Uterus (tissue), 4 donors: Measurements from ENCODE around the gene PTPRF. TPM values are rescaled to one million over a fixed set of nuclear protein-coding genes. Genes with fewer than 3 reads are reported as not detected.

Experiments
- DNase-seq, 2 donors: peaks; one replicate each; pipeline ENCODE4 v3.0.0-alpha.2; 2019 to 2020
- H3K27ac ChIP-seq, 2 donors: fragments of 200-600 bp; sonication (generic); 1 replicate in 1 of 2; 2 replicates in 1 of 2; pipeline ENCODE4 v1.5.1; 2016 to 2018
- H3K27me3 ChIP-seq, 2 donors: fragments of 200-600 bp; sonication (generic); one replicate each; pipeline ENCODE4 v1.5.1; 2018 to 2019; ENCODE audit warnings: control low read depth in 1 of 2
- H3K36me3 ChIP-seq, 2 donors: fragments of 200-600 bp; sonication (generic); one replicate each; pipeline ENCODE4 v1.5.1; 2019; ENCODE audit warnings: control low read depth in 1 of 2
- H3K4me1 ChIP-seq, 2 donors: fragments of 200-600 bp; sonication (generic); one replicate each; pipeline ENCODE4 v1.5.1; 2018 to 2019; ENCODE audit warnings: control low read depth in 1 of 2
- H3K4me3 ChIP-seq, 2 donors: fragments of 200-600 bp; sonication (generic); 1 replicate in 1 of 2; 2 replicates in 1 of 2; pipeline ENCODE4 v1.5.1; 2018 to 2019; ENCODE audit warnings: mild to moderate bottlenecking in 1 of 2
- H3K9me3 ChIP-seq, 2 donors: fragments of 200-600 bp; sonication (generic); one replicate each; pipeline ENCODE4 v1.5.1; 2019; ENCODE audit warnings: control low read depth in 1 of 2
- POLR2A ChIP-seq, 2 donors: fragments of 450-650 bp; IDR thresholded peaks; one replicate each; pipeline ENCODE4 v1.6.1; 2016; ENCODE audit warnings: antibody characterized with exemption in 2 of 2, mild to moderate bottlenecking in 1 of 2, moderate library complexity in 1 of 2
- intact Hi-C: fragments of 100-400 bp; cut with DNase I; formaldehyde crosslinking; loops from one replicate; pipeline ENCODE4 v1.15.1; 2023; ENCODE audit warnings: low total_unique reads
- total RNA-seq, 4 donors: library from RNA; depleted of rRNA in 3 of 4; stranded (reverse); fragments of >200 nt in 3 of 4; gene quantifications; one replicate each; pipeline versions ENCODE4 v1.1.0 to v1.2.4, GENCODE V29; 2014 to 2023
- TF ChIP-seq, protein P1 (sequence below), 4 experiments: fragments of 200-600 bp in 2 of 4; fragments of 450-650 bp in 2 of 4; sonication (generic) in 2 of 4; IDR thresholded peaks; one replicate each; pipeline ENCODE4 v1.5.1; 2016 to 2019; ENCODE audit warnings: antibody characterized with exemption in 4 of 4, mild to moderate bottlenecking in 2 of 4, moderate library complexity in 1 of 4
- donor health status: DM: yes; HTN: yes; CAD: no.

PTPRF gene
- 100 to 1,000 TPM in 2 of 4 donors, 10 to 100 TPM in 2; 24.7 to 172 (median 124) TPM for total RNA-seq

GRCh38 chr1:43530483-43531106, at the start of gene PTPRF:
PTPRF (plus strand) TSS chr1:43530883; CDS start chr1:43545076, 14,193 bp downstream.
- DNase-seq = peak; percentile 63 to 78
- intact Hi-C loops = loop anchor here (5.0 kb wide), 1 partner anchor 122 kb away; the partner anchor contains the start of gene KDM4A
- Histone ChIP-seq H3K27ac (peak within 1 kb of the TSS; percentile 80 to 91), H3K9me3 (no peaks in the 10 kb centered on the region), H3K4me1 (no peaks in the 10 kb centered on the region), H3K27me3 (no peaks in the 10 kb centered on the region), H3K4me3 (peak within 1 kb of the TSS; percentile 68 to 86), H3K36me3 (no peaks in the 10 kb centered on the region)
- TF ChIP-seq POLR2A (IDR thresholded peaks at IDR 0.05) = peak in 1 of 2 donors; percentile 68
- TF ChIP-seq, protein P1, sequence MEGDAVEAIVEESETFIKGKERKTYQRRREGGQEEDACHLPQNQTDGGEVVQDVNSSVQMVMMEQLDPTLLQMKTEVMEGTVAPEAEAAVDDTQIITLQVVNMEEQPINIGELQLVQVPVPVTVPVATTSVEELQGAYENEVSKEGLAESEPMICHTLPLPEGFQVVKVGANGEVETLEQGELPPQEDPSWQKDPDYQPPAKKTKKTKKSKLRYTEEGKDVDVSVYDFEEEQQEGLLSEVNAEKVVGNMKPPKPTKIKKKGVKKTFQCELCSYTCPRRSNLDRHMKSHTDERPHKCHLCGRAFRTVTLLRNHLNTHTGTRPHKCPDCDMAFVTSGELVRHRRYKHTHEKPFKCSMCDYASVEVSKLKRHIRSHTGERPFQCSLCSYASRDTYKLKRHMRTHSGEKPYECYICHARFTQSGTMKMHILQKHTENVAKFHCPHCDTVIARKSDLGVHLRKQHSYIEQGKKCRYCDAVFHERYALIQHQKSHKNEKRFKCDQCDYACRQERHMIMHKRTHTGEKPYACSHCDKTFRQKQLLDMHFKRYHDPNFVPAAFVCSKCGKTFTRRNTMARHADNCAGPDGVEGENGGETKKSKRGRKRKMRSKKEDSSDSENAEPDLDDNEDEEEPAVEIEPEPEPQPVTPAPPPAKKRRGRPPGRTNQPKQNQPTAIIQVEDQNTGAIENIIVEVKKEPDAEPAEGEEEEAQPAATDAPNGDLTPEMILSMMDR (IDR thresholded peaks at IDR 0.05) = peak in 1 of 4 experiments; percentile 12

DNA sequence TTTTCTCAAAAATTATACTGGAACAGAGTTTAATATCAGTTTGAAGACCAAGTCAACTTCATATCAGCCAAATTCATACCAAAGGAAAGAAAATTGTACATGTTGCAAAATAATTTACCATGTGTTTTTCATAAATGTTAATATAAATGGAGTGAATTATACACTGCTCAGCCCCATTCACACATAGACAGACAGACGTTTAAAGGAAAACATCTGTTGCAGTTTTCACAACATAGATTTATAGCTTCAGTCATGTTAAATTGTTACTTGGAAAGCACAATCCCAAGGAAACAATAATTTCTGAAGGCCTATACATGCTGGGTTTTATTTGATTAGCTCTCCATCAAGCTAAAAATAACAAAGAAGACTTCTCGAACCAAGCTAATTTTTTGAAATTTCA, 49.2 kb upstream of the PTPRF start:
- Histone ChIP-seq H3K27me3 (no peaks in the 10 kb centered on the region), H3K27ac (no peak overlapping the region), H3K36me3 (no peaks in the 10 kb centered on the region), H3K4me1 (no peaks in the 10 kb centered on the region), H3K4me3 (no peak overlapping the region), H3K9me3 (no peaks in the 10 kb centered on the region)
- no peak for TF ChIP-seq POLR2A (IDR thresholded peaks at IDR 0.05)
- TF ChIP-seq, protein P1 (IDR thresholded peaks at IDR 0.05) = no peak
- no peak for DNase-seq
- intact Hi-C loops = no loop called here

- H3K27me3 ChIP-seq = no peaks in the 10 kb centered on the region
- H3K4me3 ChIP-seq = no peak overlapping the region
- intact Hi-C loops = no loop called here
- no peak for DNase-seq
- H3K27ac ChIP-seq = no peak overlapping the region
- no peaks in the 10 kb centered on the region for H3K36me3 ChIP-seq
- TF ChIP-seq, protein P1 (IDR thresholded peaks at IDR 0.05) = no peak
- no peak for TF ChIP-seq POLR2A (IDR thresholded peaks at IDR 0.05)
- no peaks in the 10 kb centered on the region for H3K9me3 ChIP-seq
- no peaks in the 10 kb centered on the region for H3K4me1 ChIP-seq
These were observed 48.5 kb upstream of the PTPRF start for GRCh38 chr1:43482215-43482614.

DNA sequence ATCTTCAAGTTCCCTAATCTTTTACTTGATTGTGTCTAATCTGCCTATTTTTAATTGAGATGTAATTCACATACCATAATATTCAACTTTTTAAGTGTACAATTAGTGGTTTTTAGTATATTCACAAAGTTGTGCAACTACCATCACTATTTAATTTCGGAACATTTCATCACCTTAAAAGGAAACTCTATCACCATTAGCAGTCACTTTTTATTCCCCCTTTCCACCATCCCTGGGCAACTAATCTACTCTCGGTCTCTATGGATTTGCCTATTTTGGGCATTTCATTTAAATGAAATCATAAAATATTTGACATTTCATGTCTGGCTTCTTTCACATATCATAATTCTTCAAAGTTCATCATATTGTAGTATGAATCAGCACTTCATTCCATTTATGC, 46.3 kb upstream of the PTPRF start:
- Histone ChIP-seq H3K4me1 (no peaks in the 10 kb centered on the region), H3K27me3 (no peaks in the 10 kb centered on the region), H3K9me3 (no peaks in the 10 kb centered on the region), H3K4me3 (no peak overlapping the region), H3K36me3 (no peaks in the 10 kb centered on the region), H3K27ac (no peak overlapping the region)
- TF ChIP-seq, protein P1 (IDR thresholded peaks at IDR 0.05) = no peak
- no peak for TF ChIP-seq POLR2A (IDR thresholded peaks at IDR 0.05)
- DNase-seq = no peak
- intact Hi-C loops = no loop called here

- no peak overlapping the region for H3K4me3 ChIP-seq
- no peaks in the 10 kb centered on the region for H3K4me1 ChIP-seq
- no peaks in the 10 kb centered on the region for H3K27me3 ChIP-seq
- H3K36me3 ChIP-seq = no peaks in the 10 kb centered on the region
- no peak overlapping the region for H3K27ac ChIP-seq
- no peak for DNase-seq
- TF ChIP-seq, protein P1 (IDR thresholded peaks at IDR 0.05) = no peak
- no peak for TF ChIP-seq POLR2A (IDR thresholded peaks at IDR 0.05)
- peaks cover 0 to 13% of the 10 kb centered on the region in 2 donors for H3K9me3 ChIP-seq
- intact Hi-C loops = no loop called here
These were observed 42.5 kb upstream of the PTPRF start for GRCh38 chr1:43488165-43488564.
